BJ (cell line): ENCODE results near the gene RIBC2. TPM values are rescaled to one million over a fixed set of nuclear protein-coding genes. Genes with fewer than 3 reads are reported as not detected.
"Not testable (repeated sequence)": the region's sequence is repeated elsewhere in the genome, so short reads cannot be mapped to it uniquely, and the experiment has no call there.

Experiments used
- CTCF ChIA-PET: fragments of 350-600 bp; formaldehyde crosslinking; extraction: SDS; loops from one replicate; lab custom pipeline; 2021; ENCODE audit warnings: antibody characterized with exemption, inconsistent platforms; lab: Yijun Ruan, JAX
- POLR2A ChIA-PET: fragments of 300-600 bp; sonication (Branson Sonifier 250); formaldehyde crosslinking; extraction: SDS; loops from one replicate; lab custom pipeline; 2021; ENCODE audit warnings: antibody characterized with exemption; lab: Charles Lee
- DNase-seq: peaks from one replicate; pipeline ENCODE4 v3.0.0-alpha.2; 2011; ENCODE audit warnings: low read depth
- H3K27me3 ChIP-seq: 2 replicates; pipeline ENCODE4 v1.6.0; 2011; ENCODE audit warnings: low read length; ENCODE audit not compliant: control insufficient read depth, insufficient read depth
- H3K36me3 ChIP-seq: 2 replicates; pipeline ENCODE4 v1.5.1; 2011; ENCODE audit warnings: low read length; ENCODE audit not compliant: control insufficient read depth, insufficient read depth
- H3K4me3 ChIP-seq: 2 replicates; pipeline ENCODE4 v1.5.1; 2011; ENCODE audit warnings: low read depth, mild to moderate bottlenecking, control low read depth, low read length
- CTCF ChIP-seq: IDR thresholded peaks from 2 replicates; pipeline ENCODE4 v1.5.1; 2011; ENCODE audit warnings: low read depth, mild to moderate bottlenecking, control low read depth, inconsistent platforms, low read length, moderate library complexity; ENCODE audit not compliant: insufficient read depth
- polyA minus RNA-seq: library from RNA; depleted of rRNA, polyadenylated mRNA; stranded (reverse); fragments of >200 nt; gene quantifications from 2 replicates; pipeline ENCODE4 v1.2.3, GENCODE V29; 2011; rRNA and poly(A)+ RNA removed
- polyA plus RNA-seq: library from polyadenylated mRNA; depleted of rRNA; stranded (reverse); fragments of >200 nt; gene quantifications from 2 replicates; pipeline ENCODE4 v1.2.3, GENCODE V29; 2011; rRNA removed

Gene RIBC2
- 0.58 and 1.0 TPM in 2 replicates for polyA plus RNA-seq
- polyA minus RNA-seq, result 0.31 and 0.66 TPM in 2 replicates

GRCh38 chr22:45413368-45414211 lies at the start of gene RIBC2, which contains the start of gene SMC1B:
TSS of gene RIBC2 (plus strand) at chr22:45413693. CDS start at chr22:45413887, 194 bp downstream.
TSS of gene SMC1B (minus strand) at chr22:45413599. CDS start at chr22:45413567, 32 bp downstream.
- 0 out of 2 replicates have a peak, but pooled peaks have one; percentile 17 for TF ChIP-seq CTCF
- POLR2A ChIA-PET, result no interaction called here
- CTCF ChIA-PET, result interaction anchor here (0.9 to 2.1 kb wide), 5 partner anchors 11 to 311 kb away, joined by 3 to 6 read pairs (median 4); no protein-coding TSS in a partner anchor
- peak; percentile 18 for DNase-seq
- Histone ChIP-seq H3K36me3 (no peaks in the 10 kb centered on the region), H3K27me3 (no peaks in the 10 kb centered on the region), H3K4me3 (peak within 1 kb of the TSS; percentile 65)

DNA sequence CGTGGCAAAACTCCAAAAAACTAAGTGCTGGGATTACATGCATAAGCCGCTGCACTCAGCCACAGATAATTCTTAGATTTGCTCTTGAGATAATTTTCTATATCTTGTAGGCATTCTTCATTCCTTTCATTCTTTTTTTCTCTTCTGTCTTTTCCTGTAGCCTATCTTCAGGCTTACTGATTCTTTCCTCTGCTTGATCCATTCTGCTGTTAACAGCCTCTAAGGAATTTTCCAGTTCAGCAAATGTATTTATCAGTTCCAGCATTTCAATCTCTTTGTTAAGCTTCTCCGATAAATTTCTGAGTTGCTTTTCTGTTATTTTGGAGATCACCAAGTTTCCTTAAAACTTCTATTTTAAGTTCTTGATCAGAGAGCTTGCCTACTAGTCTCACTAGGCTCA lies 46.8 kb upstream of the RIBC2 start:
- DNase-seq, result no peak
- Histone ChIP-seq H3K36me3 (no peaks in the 10 kb centered on the region), H3K4me3 (no peak overlapping the region), H3K27me3 (peaks cover 5% of the 10 kb centered on the region)
- TF ChIP-seq CTCF, result no peak
- POLR2A ChIA-PET, result no interaction called here
- CTCF ChIA-PET, result no interaction called here

GRCh38 chr22:45373592-45373991 lies 39.9 kb upstream of the RIBC2 start:
- POLR2A ChIA-PET, CTCF ChIA-PET: not testable (repeated sequence)

GRCh38 chr22:45376009-45376408 lies 37.5 kb upstream of the RIBC2 start:
- ChIA-PET POLR2A (no interaction called here), CTCF (no interaction called here)
- Histone ChIP-seq H3K27me3 (no peaks in the 10 kb centered on the region), H3K4me3 (no peak overlapping the region), H3K36me3 (no peaks in the 10 kb centered on the region)
- no peak for TF ChIP-seq CTCF
- DNase-seq, result no peak

More at GRCh38 chr22:45373592-45373991, 39.9 kb upstream of the RIBC2 start:
- not testable (repeated sequence) for H3K4me3 ChIP-seq, DNase-seq, H3K36me3 ChIP-seq, H3K27me3 ChIP-seq

DNA sequence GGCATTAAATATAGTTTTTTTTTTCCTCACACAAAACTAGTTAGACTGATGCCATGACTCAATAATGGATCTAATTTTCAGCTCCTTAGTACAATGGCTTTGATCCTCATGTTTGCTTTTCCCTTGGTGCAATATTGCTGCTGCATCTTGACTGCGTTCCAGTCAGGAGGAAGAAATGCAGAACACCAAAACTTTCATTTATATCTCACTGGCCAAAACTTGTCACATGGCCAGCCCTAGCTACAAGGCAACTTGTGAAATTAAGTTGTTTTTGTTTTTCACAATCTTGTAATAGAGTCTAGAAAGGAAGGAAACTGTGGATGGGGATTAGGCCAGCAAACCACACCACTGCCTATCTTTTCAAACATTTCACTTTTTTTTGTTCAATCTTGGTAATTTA lies 36.8 kb upstream of the RIBC2 start:
- ChIA-PET POLR2A (no interaction called here), CTCF (no interaction called here)
- TF ChIP-seq CTCF, result no peak

More for the DNA sequence above, 36.8 kb upstream of the RIBC2 start:
- no peak for DNase-seq
- H3K27me3 ChIP-seq, result no peaks in the 10 kb centered on the region
- no peaks in the 10 kb centered on the region for H3K36me3 ChIP-seq
- H3K4me3 ChIP-seq, result no peak overlapping the region
